NCI-H345 treated with DMSO at 0.1 percent for 48 hours (cell line): ENCODE results near the gene MCM7.

Experiments
- DNase-seq: peaks from one replicate; lab custom pipeline; 2025; ENCODE audit not compliant: unreplicated experiment; lab: John Stamatoyannopoulos, UW

Gene MCM7

GRCh38 chr7:100098913-100099312 lies 2.3 kb downstream of the MCM7 start:
- no peak for DNase-seq

GRCh38 chr7:100095704-100096103 lies 5.5 kb downstream of the MCM7 start:
- no peak for DNase-seq

- DNase-seq, result no peak
Measured at GRCh38 chr7:100095289-100095688, 5.9 kb downstream of the MCM7 start.

- DNase-seq, result no peak
Measured at GRCh38 chr7:100093925-100094486, 7.2 kb downstream of the MCM7 start.

GRCh38 chr7:100093498-100093897 lies 7.7 kb downstream of the MCM7 start:
- no peak for DNase-seq

- no peak for DNase-seq
Measured at GRCh38 chr7:100093054-100093453, 8.1 kb downstream of the MCM7 start.

- DNase-seq, result no peak
Measured at GRCh38 chr7:100091411-100092181, 9.6 kb downstream of the MCM7 start.

GRCh38 chr7:100090527-100091410 lies 10.4 kb downstream of the MCM7 start:
- DNase-seq, result no peak

- no peak for DNase-seq
Measured at GRCh38 chr7:100089458-100090196, 11.6 kb downstream of the MCM7 start.

GRCh38 chr7:100088621-100089457 lies 12.4 kb downstream of the MCM7 start, which contains the start of gene COPS6:
Gene COPS6 (plus strand): TSS chr7:100088969. CDS start chr7:100088991, 22 bp downstream.
- DNase-seq, result peak; percentile 58

- DNase-seq, result no peak
Measured at GRCh38 chr7:100088095-100088620, 13.0 kb downstream of the MCM7 start.

- DNase-seq, result no peak
Measured at GRCh38 chr7:100087055-100087750, 14.0 kb downstream of the MCM7 start.

GRCh38 chr7:100085515-100085914 lies 15.7 kb downstream of the MCM7 start:
- DNase-seq, result no peak

GRCh38 chr7:100082978-100083377 lies 18.2 kb downstream of the MCM7 start:
- DNase-seq, result no peak

GRCh38 chr7:100081535-100082102 lies 19.6 kb downstream of the MCM7 start, which contains the start of gene ZNF3:
Gene ZNF3 (minus strand): TSS chr7:100081723. CDS start chr7:100077357, 4,366 bp downstream.
- peak; percentile 94 for DNase-seq

GRCh38 chr7:100080907-100081534 lies 20.2 kb downstream of the MCM7 start:
- DNase-seq, result no peak

GRCh38 chr7:100079024-100079560 lies 22.1 kb downstream of the MCM7 start:
- no peak for DNase-seq

- no peak for DNase-seq
Measured at GRCh38 chr7:100077205-100077604, 24.0 kb downstream of the MCM7 start.
